H1 (cell line): ENCODE measurements around the gene FUBP3. TPM values are rescaled to one million over a fixed set of nuclear protein-coding genes. Genes with fewer than 3 reads are reported as not detected.

Source experiments
- EGR1 ChIP-seq: IDR thresholded peaks from 2 replicates; pipeline ENCODE4 v1.6.1; 2011; ENCODE audit warnings: low read depth, low read length, borderline replicate concordance
- HDAC6 ChIP-seq: IDR thresholded peaks from one replicate; pipeline ENCODE4 v1.7.1; 2012; ENCODE audit warnings: low read depth, mild to moderate bottlenecking, inconsistent platforms, low read length, moderate library complexity
- JUN ChIP-seq: IDR thresholded peaks from 2 replicates; pipeline ENCODE4 v1.6.1; 2011; ENCODE audit warnings: low read depth, mild to moderate bottlenecking, improper control_type of control experiment, low read length
- PHF8 ChIP-seq: fragments of 200-600 bp; sonication (generic); conservative IDR thresholded peaks from 2 replicates; pipeline ENCODE4 v1.7.1; 2012; ENCODE audit warnings: low read depth, mild to moderate bottlenecking, inconsistent platforms, low read length, moderate library complexity
- RBBP5 ChIP-seq: IDR thresholded peaks from 2 replicates; pipeline ENCODE4 v1.7.1; 2012; ENCODE audit warnings: low read depth, mild to moderate bottlenecking, inconsistent platforms, low read length, moderate library complexity, borderline replicate concordance
- SIRT6 ChIP-seq: IDR thresholded peaks from one replicate; pipeline ENCODE4 v1.7.1; 2012; ENCODE audit warnings: low read length, inconsistent platforms
- polyA plus RNA-seq, 7 experiments: library from polyadenylated mRNA; depleted of rRNA in 3 of 7; stranded (reverse) in 5 of 7; unstranded in 2 of 7; fragments of >200 nt in 5 of 7; fragments of 200-250 nt in 2 of 7; gene quantifications; 1 replicate in 5 of 7; 2 replicates in 1 of 7; 4 replicates in 1 of 7; pipeline versions ENCODE4 v1.2.1 to v1.2.3, GENCODE V29; 2011 to 2013; ENCODE audit warnings: missing spikeins in 2 of 7, mixed read lengths in 2 of 7
- total RNA-seq: library from RNA; stranded (reverse); fragmentation: NEBNext Ultra II Directional; extraction: Animal tissue kit (Norgen Biotek cat#: 25700); gene quantifications from 2 replicates; pipeline ENCODE4 v1.2.1, GENCODE V29; 2021

Gene FUBP3
- total and polyA plus RNA-seq, 2 of the 8 experiments (the other 6 are each of a cell fraction or from before 2014, with no cell fraction given) = 23.7 to 76.4 TPM

- TF ChIP-seq JUN (no peak), SIRT6 (no peak), HDAC6 (no peak), EGR1 (no peak), PHF8 (no peak), RBBP5 (no peak)
Observed at GRCh38 chr9:130590305-130590704, 10.9 kb downstream of the FUBP3 start (continued).
